ENCODE results near the gene CEP126. TPM values are rescaled to one million over a fixed set of nuclear protein-coding genes. Genes with fewer than 3 reads are reported as not detected.

The CEP126 gene
- total RNA-seq, result 1.0 TPM
- long read RNA-seq, partial matches to known transcripts, result 3 of 3 reads
- long read RNA-seq, other reads (novel, unspliced or antisense), result 0 of 3 reads

DNA sequence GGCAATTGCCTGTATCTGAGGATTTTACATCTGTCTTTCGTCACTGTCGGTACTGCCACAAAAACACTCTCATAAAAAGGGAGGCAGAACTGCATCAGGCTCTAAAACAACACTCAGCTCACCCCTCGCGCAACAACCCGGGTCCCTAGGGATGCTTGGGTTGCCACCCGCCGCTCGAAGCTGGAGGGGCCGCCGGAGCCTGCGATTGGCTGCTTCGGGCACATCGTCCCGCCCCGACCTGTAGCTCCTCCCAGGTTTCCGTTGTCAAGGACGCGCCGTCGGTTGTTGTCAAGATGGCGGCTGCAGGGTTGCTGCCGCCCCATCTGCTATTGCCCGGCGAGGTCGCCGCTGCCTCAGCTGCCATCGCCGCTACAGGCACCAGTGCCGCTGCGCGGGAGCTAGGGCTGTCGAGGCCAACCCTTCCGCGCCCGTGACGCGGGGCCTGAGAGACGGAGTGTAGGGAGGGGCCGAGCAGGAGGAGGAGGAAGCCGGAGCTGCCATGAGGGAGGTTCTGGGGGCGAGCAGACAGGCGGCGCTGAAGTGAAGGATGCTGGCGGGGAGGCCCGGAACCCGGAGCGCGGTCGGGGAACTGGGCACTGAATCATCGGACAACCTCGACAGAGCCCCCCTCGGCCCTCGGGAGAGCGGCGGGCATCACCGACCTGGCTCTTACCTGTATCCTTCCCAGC, at the start of gene CEP126:
CEP126 (plus strand) TSS at position 273 of the 689 bp plus-strand sequence; CDS start at position 548, 275 bp downstream.
- intact Hi-C loops (cut with micrococcal nuclease), result no loop called here
- ATAC-seq, result peak; percentile 98

GRCh38 chr11:101866619-101867491, 48.0 kb upstream of the CEP126 start:
- intact Hi-C loops (cut with micrococcal nuclease), result no loop called here
- ATAC-seq (no peak), DNase-seq (no peak)

More for the DNA sequence above, at the start of gene CEP126:
- DNase-seq, result peak; percentile 95

DNA sequence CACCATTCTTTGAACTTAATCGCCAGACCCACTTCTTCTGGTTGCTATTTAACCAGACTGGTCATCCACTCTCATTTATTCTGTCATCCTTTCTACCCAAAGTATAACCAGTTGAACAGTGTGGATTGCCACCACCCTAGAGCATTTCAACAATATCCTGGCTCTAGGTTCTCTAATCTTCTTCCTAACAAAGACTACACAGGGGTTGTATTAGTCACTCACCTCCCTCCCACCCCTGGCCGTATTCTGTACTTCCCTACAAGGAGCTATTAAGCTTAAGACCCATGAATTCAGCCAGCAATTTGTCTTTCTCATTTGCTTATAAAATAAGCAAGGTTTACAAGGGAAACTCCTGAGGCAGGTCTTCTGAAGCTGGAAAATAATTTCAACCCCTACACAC, 46.9 kb upstream of the CEP126 start:
- no peak for DNase-seq
- no peak for ATAC-seq
- intact Hi-C loops (cut with micrococcal nuclease), result no loop called here

GRCh38 chr11:101870510-101870909, 44.3 kb upstream of the CEP126 start:
- DNase-seq, result no peak
- ATAC-seq, result no peak
- intact Hi-C loops (cut with micrococcal nuclease), result no loop called here

DNA sequence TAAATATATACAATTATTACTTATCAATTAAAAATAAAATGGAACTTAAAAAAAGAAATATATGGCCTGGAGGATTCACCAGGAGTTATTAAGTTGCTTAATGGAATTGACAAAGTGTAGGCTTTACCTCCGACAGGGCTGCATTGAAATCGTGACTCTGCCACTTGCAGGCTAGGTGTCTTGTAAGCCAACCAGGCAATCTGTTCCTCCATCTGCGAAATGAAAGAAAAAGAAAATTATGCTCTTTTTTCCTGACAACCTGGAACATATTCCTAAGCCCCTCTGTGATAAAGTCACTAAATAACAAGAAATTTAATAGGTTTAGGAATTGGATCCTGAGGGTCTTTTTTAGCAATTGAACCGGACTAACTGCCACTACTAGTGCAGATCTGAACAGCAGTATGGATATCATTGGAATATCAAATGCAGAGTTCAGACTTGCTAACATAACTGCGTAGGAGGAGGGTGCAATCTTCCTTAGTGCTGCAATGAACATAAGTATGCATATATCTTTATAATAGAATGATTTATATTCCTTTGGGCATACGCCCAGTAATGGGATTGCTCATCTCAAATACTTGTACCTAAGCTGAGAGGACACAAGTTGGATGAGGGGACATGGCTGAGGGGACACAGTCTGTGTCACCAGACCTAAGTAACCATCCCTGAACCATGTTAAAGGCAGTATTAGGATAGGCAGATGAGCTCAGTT, 42.5 kb upstream of the CEP126 start:
- intact Hi-C loops (cut with micrococcal nuclease), result no loop called here
- ATAC-seq, result no peak
- DNase-seq, result no peak

- intact Hi-C loops (cut with micrococcal nuclease), result no loop called here
- DNase-seq (no peak), ATAC-seq (no peak)
Observed at GRCh38 chr11:101880222-101880621, 34.6 kb upstream of the CEP126 start.

GRCh38 chr11:101881586-101881985, 33.2 kb upstream of the CEP126 start:
- DNase-seq (no peak), ATAC-seq (no peak)
- intact Hi-C loops (cut with micrococcal nuclease), result no loop called here

DNA sequence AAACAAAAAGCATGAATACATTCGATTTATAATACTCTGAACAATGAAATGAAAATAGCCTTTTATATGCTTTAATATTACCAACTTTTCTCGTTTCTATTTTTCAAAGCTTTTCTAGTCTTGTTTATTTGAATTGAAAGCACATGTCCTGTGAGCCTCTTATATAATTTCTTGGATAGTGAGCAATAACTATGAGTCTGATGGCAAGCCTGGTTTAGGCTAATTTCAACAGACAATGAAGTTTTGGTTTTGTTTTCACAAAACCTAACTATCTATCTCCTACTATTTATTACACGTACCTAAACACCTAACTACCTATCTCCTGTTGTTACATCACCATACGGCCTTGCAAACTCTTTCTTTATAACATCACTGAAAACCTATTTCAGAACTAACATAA, 29.2 kb upstream of the CEP126 start:
- intact Hi-C loops (cut with micrococcal nuclease), result no loop called here
- DNase-seq (no peak), ATAC-seq (no peak)

GRCh38 chr11:101889767-101890166, 25.0 kb upstream of the CEP126 start:
- ATAC-seq (no peak), DNase-seq (no peak)
- intact Hi-C loops (cut with micrococcal nuclease), result no loop called here

- no peak for ATAC-seq
- intact Hi-C loops (cut with micrococcal nuclease), result no loop called here
- no peak for DNase-seq
Observed at GRCh38 chr11:101894505-101894904, 20.3 kb upstream of the CEP126 start.

GRCh38 chr11:101907815-101908214, 7.0 kb upstream of the CEP126 start:
- ATAC-seq, result peak; percentile 56
- intact Hi-C loops (cut with micrococcal nuclease), result no loop called here
- DNase-seq, result no peak

DNA sequence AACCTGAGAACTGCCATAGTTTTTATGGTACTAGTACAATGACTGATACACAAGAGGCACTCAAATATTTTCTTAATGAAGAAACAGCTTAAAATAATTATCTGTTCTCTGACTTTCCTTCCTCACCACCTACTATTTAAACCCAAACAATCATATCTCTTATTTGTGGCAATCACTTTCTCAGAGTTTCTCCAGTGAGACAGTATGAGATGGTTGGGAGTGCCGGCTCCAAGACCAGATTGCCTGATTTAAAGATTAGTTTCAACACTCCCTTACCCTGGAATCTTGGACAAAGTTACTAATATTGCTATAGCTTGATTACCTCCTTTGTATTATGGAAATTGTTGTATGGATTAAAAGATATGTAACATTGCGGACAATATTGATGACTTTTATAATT, 5.7 kb upstream of the CEP126 start:
- DNase-seq, result no peak
- intact Hi-C loops (cut with micrococcal nuclease), result no loop called here
- peak; percentile 28 for ATAC-seq

- ATAC-seq (no peak), DNase-seq (no peak)
- intact Hi-C loops (cut with micrococcal nuclease), result no loop called here
Observed at GRCh38 chr11:101912823-101913284, 2.0 kb upstream of the CEP126 start.

DNA sequence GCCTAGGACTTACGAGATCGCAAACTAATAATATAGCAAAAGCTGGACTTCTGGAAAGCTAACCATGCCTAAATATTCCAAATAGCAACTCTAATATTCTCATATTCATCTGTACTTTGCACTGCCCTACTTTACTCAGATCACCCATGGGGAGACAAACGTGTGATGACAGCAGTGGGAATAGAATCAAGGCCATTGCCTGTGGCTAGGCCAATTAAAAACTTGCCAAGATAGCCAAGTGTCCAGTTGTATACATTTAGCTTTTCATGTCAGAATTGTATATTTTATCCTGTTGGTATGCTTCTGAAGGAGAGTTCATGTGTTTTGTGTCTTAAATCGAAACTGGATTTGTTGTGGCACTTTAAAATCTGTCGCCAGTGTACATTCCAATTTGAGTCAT, 1.2 kb upstream of the CEP126 start:
- intact Hi-C loops (cut with micrococcal nuclease), result no loop called here
- ATAC-seq, result no peak
- no peak for DNase-seq

DNA sequence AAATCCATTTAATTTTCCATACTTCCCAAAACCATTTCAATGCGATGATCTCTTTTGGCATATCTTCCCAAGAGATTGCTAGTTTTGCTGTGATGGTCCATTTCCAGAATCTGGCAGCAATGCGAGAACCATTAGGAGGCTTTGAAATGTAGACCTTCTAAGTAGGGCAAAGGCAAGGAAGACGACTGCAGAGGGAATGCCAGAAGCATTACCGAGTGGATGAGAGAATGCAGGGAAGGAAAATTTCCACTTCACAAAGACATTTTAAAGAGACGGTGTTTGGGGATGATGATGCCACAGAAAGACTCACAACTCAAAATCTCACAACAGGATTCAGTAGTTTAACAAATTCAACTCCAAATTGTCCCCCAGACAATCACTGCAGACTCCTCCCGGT, 471 bp upstream of the CEP126 start:
- intact Hi-C loops (cut with micrococcal nuclease), result no loop called here
- ATAC-seq (peak; percentile 17), DNase-seq (no peak)

- DNase-seq (no peak), ATAC-seq (peak; percentile 38)
- intact Hi-C loops (cut with micrococcal nuclease), result no loop called here
Observed at GRCh38 chr11:101915791-101916291, 1.0 kb downstream of the CEP126 start.

GRCh38 chr11:101916422-101916821, 1.6 kb downstream of the CEP126 start, which contains the start of gene ANGPTL5:
Gene ANGPTL5, minus strand, starts transcription at chr11:101916522. Its CDS starts 8,613 bp downstream, at chr11:101907909.
- DNase-seq (no peak), ATAC-seq (no peak)
- intact Hi-C loops (cut with micrococcal nuclease), result no loop called here

DNA sequence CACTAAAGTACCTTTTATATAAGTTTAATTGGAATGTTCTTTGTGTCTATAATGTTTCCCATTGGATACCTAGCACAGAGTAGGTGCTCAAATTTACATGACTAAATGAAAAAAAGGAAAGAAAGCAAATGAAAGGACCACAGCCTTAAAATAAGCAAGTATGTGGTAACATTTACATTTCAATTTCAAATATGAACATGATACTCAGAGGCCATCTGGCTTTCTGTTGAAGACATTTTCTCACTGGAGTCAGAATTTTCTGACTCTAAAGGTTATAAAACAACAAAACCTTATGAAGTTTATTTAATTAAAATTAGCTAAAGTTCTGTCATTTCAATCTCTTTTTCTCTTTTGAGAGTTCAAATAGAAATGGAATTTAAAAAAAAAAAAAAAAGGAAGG, 2.4 kb downstream of the CEP126 start:
- intact Hi-C loops (cut with micrococcal nuclease), result no loop called here
- ATAC-seq (no peak), DNase-seq (no peak)

- intact Hi-C loops (cut with micrococcal nuclease), result no loop called here
- ATAC-seq, result no peak
- no peak for DNase-seq
Observed at GRCh38 chr11:101920992-101921391, 6.2 kb downstream of the CEP126 start.

Measured in left ventricle myocardium superior (tissue), 1 donor.